GDM1 (cell line): ENCODE measurements around the gene NRAP.

Experiments used
- DNase-seq: peaks from one replicate; lab custom pipeline; 2025; lab: John Stamatoyannopoulos, UW

Gene NRAP

DNA sequence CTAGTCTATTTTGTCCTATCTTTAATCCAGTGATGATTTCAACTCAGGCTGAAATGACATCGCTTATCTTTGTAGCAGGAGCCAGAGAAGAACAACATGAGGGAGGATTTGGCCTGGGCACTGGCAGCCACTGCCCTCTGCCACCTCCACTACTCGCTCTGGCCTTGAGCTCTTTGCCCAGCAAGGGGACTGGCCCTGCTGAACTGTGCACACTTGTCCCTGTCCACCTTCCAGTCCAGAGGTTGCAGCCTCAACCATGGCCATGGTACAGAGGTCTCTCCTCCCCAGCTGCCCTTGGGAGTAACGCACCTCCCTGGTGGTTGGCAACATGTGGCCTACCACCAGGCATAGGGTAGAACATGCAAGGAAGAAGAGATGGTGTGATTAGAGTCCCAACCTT, 102.6 kb downstream of the NRAP start:
- DNase-seq, result no peak

DNA sequence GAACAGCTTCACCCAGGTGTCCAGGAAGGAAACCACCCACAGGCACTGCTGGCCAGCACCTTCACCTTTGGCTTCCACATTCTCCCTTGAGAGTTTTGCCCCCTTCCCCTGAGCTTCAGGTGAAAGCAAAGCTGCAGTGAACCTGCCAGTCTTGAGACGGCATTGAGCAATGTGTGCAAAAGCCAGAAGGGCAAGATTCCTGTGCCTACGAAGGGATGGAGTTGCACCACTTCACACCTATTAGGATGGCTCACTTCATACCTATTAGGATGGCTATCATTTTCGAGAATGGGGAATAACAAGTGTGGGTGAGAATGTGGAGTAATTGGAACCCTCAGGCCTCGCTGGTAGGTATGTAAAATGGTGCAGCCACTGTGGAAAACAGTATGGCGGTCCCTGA, 103.8 kb downstream of the NRAP start:
- no peak for DNase-seq

DNA sequence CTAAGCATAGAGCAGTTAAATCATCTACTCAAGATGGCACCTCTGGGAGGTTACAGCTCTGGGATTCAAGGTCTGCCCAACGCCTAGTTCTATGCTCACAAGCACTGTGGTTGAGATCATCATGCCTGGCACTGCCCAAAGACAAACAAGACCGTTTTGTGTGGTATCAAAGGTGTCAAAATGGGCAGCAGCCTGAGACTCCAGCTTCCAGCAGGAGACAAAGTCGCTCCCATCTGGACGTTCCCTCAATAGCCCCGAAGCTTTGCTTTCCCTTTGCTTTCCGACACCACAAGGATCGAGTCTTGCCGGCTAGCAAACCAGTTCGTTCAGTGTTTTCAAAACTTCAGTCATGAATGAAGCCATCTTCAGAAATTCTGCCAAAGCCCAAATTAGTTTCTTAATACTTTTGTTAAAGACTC, 105.9 kb downstream of the NRAP start:
- no peak for DNase-seq

DNA sequence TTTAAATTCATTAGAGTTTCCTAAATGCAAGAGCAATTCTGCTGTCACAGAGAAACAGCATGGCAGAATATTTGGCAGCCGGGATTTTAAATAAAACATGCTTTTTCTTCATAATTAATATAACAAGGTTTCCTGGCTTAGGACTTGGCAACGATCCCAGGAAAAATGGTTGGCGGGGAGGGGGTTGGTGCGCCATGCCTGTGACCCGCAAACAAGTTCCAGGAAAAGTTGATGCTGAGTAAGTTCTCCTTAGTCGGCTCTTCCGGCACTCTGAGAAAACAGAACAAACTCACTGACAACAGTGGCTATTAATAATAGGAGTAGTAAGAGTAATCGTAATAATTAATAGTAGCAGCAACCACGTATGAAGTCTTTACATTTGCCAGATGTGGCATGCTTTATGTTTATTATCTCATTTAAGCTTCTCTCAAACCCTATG, 106.4 kb downstream of the NRAP start:
- DNase-seq, result no peak

DNA sequence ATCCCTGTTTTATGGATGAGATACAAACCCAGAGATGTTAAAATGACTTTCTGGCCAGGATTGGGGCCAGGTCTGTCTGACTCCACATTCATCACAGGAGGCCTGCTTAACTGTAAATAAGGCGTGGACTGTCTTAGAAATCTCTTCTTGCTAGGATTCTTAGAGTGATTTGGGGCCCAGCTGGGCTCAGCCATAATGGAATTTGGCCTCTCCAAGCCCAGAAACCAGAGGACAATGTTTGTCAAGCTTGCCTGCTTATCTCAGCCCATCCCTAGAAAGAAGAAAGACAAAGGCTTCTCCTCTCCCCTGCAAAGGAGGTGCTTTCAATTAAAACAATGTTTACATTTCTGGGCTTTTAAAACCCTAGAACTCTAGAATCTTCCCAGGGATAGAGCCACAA, 108.1 kb downstream of the NRAP start:
- no peak for DNase-seq

DNA sequence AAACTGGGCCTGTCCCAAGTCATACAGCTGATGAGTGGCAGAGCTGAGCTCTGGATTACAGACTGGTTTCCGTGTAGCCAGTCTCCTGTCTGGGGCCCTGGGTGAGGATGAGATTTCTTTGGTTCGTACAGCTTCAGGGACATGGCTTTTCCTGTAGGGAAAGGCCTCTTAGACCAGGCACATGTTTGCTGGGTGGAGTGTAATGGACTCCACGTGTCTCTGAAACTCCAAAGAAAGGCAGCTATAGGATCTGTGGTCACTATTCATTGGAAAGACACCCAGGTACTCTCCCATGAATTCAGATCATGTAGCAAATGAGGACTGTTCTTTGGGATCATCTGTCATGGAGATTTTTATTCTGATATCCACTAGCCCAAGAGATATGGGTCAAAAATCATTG, 108.6 kb downstream of the NRAP start:
- no peak for DNase-seq

DNA sequence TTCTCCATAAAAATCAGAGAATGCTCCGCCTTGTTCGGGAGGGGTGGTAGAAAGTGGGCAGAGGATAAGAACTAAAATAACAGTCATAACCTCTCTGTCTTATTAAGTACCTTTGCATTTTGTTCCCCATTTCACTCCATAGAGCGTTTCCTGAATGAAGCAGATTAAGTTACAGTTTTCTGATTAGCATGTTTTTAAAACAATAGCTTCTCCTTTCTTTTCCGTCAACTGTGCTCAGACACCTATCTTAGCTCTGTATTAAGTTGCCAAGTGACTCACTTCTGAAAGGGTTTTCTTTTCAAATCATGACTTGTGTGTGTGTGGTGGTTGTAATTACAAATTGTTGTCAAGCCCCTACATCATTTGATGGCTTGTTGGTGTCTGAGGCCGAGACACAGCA, 109.6 kb downstream of the NRAP start:
- no peak for DNase-seq

DNA sequence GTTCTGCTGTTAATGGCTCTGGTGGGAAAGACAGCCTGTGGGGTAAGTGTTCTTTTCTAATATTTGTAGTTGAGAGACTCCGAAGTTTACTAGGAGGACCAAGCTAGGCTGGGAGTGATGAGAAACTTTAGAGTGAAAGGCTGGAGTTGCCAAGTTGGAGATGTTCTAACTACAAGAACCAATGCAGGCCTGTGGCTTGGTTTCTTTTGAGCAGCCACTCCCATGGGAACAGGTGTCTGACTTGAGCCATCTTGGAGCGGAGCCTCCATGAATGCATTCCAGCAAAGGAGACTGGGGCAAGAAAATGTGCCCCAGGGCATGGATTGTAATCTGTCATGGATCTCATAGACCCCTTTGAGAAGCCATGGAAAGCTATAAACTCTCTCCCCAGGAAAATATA, 110.7 kb downstream of the NRAP start:
- no peak for DNase-seq

DNA sequence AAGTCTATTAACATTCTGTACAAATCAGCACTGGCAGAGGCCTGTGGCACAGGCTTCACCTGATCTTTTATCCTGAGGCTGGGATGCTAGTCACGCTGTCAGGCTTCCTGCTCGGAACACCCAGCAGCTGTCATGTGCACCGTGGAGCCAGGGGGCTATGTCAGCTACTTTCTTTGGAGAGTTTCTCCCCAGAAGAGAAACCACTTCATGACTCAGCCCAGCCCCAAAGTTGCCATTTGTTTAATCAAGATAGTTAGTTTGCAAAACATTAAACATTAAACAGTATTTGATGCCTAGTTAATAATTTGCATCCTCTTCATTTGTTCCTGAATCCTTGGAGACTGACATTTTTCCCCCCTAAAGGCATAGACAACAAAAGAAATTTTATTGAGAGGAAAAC, 111.1 kb downstream of the NRAP start, which contains the start of gene HABP2:
HABP2 (plus strand) TSS at position 353 of the 400 bp plus-strand sequence. CDS start 69 bp downstream, outside the sequence.
- DNase-seq, result no peak

DNA sequence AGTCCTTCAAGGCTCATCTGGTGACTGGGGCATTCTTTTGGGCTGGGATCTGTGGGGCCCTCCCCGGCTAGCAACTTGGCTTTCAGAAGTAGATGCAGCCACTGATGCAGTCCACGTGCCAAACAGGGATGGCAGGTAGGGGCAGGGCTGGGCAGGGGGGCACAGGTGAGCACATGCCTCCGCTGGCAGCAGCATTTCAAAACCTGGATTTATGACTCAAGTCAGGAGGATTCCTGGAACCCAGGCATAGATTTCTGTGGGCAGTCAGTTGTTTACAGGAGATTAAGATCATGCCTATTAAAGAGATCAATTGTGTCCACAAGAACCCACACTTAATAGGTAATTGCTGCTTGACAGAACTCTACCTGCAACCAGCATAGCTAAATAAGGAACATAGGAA, 111.8 kb downstream of the NRAP start:
- DNase-seq, result no peak

DNA sequence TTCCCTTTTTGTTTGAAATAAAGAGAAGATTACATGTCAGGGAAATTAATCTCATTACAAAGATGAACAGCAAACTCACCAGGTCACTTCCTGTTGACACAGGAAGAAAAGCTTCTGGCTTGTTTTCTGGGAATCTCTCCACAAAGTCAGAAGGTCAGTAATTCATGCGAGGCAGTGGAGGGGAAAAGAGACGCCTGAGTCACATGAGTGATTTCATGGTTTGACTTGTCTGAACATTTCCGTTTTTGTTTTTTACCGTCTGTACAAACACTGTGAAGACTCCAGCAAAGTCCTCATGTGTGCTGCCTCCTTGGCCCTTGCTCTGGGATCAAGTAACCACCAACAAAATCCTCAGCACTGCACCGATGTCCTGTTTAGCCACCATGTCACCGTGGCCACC, 113.5 kb downstream of the NRAP start:
- no peak for DNase-seq

DNA sequence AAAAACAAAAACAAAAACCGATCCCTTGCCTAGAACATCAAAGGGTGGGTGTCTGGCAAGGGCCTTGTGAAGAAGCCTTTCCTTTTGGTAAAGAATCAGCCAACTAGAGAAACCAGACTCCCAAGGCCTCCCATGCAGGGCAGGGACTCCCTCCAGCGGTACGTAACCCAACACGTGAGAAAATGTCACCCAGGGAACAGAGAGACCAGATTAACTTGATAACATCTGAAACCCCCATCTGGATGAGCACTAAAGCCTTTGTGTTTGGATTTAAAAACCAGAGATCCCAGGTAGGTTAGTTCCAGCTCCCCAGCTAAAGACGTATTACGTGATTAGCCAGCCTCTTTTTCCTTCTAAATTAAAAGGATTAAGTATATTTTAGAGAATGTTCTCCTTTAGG, 114.0 kb downstream of the NRAP start:
- no peak for DNase-seq

DNA sequence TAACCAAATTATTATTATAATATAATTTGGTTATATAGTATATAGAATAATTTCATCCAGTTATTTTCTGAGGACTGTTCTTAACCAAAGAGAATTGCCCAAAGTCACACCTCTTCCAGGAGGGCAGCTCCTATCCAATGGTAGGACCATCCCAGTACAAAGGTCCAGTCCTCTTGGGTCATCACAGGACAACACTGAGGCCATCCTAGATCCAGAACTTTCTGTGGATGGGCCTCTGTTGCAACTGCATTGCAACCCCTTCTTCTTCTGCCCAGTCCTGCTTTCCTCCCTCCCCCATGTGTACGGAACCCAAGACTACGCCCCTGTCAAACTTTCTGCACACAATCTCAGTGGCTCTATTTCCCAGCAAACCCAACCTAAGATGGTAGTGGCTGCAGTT, 116.4 kb downstream of the NRAP start:
- no peak for DNase-seq

DNA sequence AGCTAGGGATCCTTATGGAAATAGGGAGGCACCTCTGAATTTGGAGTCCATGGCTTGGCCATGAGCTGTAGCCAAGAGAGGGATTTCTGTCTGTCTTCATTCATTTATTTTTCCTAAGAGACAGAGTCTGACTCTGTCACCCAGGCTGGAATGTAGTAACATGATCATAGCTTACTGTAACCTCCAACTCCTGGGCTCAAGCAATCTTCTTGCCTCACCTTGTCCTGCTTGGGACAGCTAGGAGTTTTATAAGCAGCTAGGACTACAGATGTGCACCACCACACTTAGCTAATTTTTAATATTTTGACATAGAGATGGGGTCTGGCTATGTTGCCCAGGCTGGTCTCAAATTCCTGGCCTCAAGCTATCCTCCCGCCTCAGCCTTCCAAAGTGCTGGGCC, 119.4 kb downstream of the NRAP start:
- no peak for DNase-seq

DNA sequence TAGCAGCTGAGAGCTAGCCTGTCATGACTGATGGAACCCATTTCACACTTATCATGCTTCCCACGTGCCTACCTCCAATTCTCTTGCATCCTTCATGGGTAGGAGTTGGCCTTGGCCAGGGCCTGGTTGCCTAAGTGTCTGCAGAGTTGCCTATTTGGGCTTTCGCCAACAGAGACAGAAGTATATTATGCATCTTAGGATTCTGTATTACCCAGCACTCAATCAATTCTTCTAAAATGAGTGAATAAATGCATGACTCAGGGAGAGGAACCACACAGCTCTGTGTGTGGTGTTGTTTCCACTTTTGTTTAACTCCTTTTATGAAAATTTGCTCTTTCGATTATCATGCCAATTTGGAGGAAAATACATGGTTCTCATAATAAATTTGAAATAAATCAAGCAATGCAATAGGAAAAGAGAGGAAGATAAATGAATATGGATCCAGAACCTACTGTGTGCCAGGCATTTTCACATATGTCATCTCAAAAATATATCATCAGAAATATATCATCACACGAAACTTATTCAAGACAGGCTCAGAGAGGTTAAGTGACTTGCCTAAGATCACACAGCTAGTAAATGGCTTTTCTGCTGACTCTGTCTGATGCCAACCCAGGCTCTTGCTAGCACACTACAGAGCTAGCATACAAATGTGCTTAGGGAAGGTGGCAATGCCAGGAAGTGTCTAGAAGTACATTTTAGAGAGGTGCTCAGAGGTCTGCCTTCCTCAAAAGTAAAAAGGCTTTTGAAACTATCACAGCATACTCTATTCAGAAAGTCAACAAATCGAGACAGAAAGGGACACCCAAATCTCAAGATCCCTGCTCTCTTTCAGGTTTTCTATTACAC, 120.5 kb downstream of the NRAP start:
- no peak for DNase-seq

DNA sequence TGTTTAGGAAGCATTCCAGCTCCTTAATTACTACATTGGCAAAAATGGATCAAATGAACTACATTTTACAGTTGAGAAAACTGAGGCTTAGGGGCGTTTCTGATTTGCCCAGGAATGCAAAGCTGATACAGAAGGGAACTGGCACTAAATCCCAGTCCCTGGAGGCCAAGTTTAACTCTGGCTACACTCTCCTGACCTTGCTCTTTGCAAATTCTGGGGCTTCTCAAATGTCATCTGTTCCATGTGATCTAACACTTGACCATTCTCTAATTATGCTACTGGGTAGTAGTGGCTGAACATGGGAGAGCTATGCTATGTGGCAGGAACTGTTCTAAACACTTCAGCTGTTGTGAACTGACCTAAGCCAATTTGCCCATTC, 122.3 kb downstream of the NRAP start:
- no peak for DNase-seq

DNA sequence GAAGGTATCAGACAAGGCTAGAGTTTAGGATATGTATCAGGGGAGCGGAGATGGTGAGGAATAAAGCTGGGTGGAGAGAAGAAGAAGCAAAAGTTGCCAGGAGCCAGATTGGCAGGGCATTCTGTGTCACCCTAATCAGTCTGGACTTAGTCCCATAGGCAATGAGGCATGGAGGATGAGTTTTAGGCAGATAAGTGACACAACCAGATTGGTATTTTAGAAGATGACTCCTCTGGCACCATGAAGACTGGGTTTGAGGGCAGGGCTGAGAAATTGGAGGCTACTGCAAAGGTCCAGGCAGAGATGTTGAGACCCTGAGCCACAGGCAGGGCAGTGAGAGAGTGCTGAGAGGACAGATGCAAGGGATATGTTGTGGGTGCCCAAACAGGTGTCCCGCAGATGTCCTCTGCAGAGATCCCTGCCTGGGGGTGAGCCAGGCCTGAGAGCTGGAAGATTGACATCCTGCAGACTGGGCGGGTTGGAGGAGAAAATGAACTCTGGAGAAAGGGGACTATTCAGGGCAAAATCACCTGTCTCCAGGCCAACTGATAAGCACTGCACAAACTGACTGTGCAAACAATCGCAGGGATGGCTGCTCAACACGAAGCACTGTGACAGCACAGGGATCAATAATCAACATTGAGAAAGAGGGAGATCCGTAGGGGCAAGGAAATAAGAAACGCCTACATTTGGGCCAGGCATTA, 122.8 kb downstream of the NRAP start:
- no peak for DNase-seq

DNA sequence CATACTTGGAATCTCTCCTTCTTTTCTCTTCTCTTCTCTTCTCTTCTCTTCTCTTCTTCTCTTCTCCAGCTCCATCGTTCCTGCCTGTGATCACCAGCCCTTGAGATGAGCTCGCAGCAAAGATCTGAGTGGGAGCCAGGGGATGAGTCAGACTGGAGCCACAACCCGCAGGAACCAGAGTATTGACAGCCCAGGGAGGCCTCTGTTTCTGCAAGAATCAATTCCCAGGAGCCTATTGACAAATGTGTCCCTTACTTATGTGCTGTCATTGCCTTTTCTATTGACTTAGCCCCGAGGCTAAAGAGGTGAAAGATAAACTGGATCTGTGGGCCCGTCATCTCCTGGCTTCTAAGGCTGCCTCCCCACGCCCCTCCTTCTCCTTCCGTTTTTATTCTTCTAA, 124.1 kb downstream of the NRAP start:
- no peak for DNase-seq
